ENCODE results near the gene MB. TPM values are rescaled to one million over a fixed set of nuclear protein-coding genes. Genes with fewer than 3 reads are reported as not detected.

The MB gene
- total RNA-seq, 4 donors from 2014 or later = 5.6 to 11.7 (median 9.8) TPM

- H3K27ac ChIP-seq = peak overlapping the region in 2 of 4 donors; percentile 22 to 69
- H3K4me3 ChIP-seq = no peak overlapping the region
- no peaks in the 10 kb centered on the region for H3K27me3 ChIP-seq
- no peaks in the 10 kb centered on the region for H3K36me3 ChIP-seq
- no peaks in the 10 kb centered on the region for H3K9me3 ChIP-seq
- DNase-seq = peak; percentile 4 to 87 (median 75)
- H3K4me1 ChIP-seq = peaks cover 0 to 15% (median 2%) of the 10 kb centered on the region in 4 donors
- no peak for TF ChIP-seq CTCF (IDR thresholded peaks at IDR 0.05)
- TF ChIP-seq POLR2A (IDR thresholded peaks at IDR 0.05) = peak in 1 of 2 donors; percentile 20
These were observed 25.2 kb upstream of the MB start for GRCh38 chr22:35642305-35642741.

- no peaks in the 10 kb centered on the region for H3K36me3 ChIP-seq
- H3K4me1 ChIP-seq = peaks cover 0 to 8% (median 0%) of the 10 kb centered on the region in 4 donors
- no peaks in the 10 kb centered on the region for H3K27me3 ChIP-seq
- H3K9me3 ChIP-seq = no peaks in the 10 kb centered on the region
- DNase-seq = no peak
- no peak overlapping the region for H3K4me3 ChIP-seq
- peak overlapping the region in 2 of 4 donors; percentile 22 to 69 for H3K27ac ChIP-seq
- TF ChIP-seq POLR2A (IDR thresholded peaks at IDR 0.05) (no peak), CTCF (IDR thresholded peaks at IDR 0.05) (no peak)
These were observed 24.5 kb upstream of the MB start for GRCh38 chr22:35641494-35642120.

GRCh38 chr22:35638410-35638809, 21.3 kb upstream of the MB start:
- H3K27ac ChIP-seq = peak overlapping the region; percentile 4 to 76 (median 52)
- H3K36me3 ChIP-seq = no peaks in the 10 kb centered on the region
- DNase-seq = peak in 1 of 3 donors; percentile 75
- H3K27me3 ChIP-seq = no peaks in the 10 kb centered on the region
- TF ChIP-seq CTCF (IDR thresholded peaks at IDR 0.05) (no peak), POLR2A (IDR thresholded peaks at IDR 0.05) (no peak)
- H3K4me1 ChIP-seq = peaks cover 0 to 6% (median 0%) of the 10 kb centered on the region in 4 donors
- no peak overlapping the region for H3K4me3 ChIP-seq
- no peaks in the 10 kb centered on the region for H3K9me3 ChIP-seq

GRCh38 chr22:35638001-35638400, 20.9 kb upstream of the MB start:
- Histone ChIP-seq H3K4me3 (no peak overlapping the region), H3K9me3 (no peaks in the 10 kb centered on the region), H3K4me1 (peaks cover 0 to 6% (median 0%) of the 10 kb centered on the region in 4 donors), H3K27ac (peak overlapping the region; percentile 4 to 76 (median 52)), H3K36me3 (no peaks in the 10 kb centered on the region), H3K27me3 (no peaks in the 10 kb centered on the region)
- DNase-seq = no peak
- TF ChIP-seq POLR2A (IDR thresholded peaks at IDR 0.05) (no peak), CTCF (IDR thresholded peaks at IDR 0.05) (no peak)

- Histone ChIP-seq H3K27ac (peak overlapping the region in 2 of 4 donors; percentile 66 to 76), H3K27me3 (no peaks in the 10 kb centered on the region), H3K4me3 (no peak overlapping the region), H3K9me3 (no peaks in the 10 kb centered on the region), H3K36me3 (no peaks in the 10 kb centered on the region), H3K4me1 (peaks cover 0 to 6% (median 0%) of the 10 kb centered on the region in 4 donors)
- DNase-seq = no peak
- TF ChIP-seq CTCF (IDR thresholded peaks at IDR 0.05) = no peak
These were observed 20.1 kb upstream of the MB start for GRCh38 chr22:35637254-35637653.

Data from Peyer's patch (tissue), 4 donors.